Astrocyte (in vitro differentiated cells and primary cell): Measurements from ENCODE around the gene GYS1.

Source experiments
- CTCF ChIP-seq: IDR thresholded peaks from 2 replicates; pipeline ENCODE4 v1.5.1; 2011; ENCODE audit warnings: low read depth, mild to moderate bottlenecking, inconsistent platforms, low read length, moderate library complexity; ENCODE audit not compliant: insufficient read depth
- EZH2 ChIP-seq: IDR thresholded peaks from 2 replicates; pipeline ENCODE4 v1.6.1; 2012; ENCODE audit warnings: mild to moderate bottlenecking, low read length, inconsistent platforms; ENCODE audit not compliant: insufficient read depth

GRCh38 chr19:48926909-48927308, 66.2 kb downstream of the GYS1 start:
- TF ChIP-seq CTCF = no peak
- TF ChIP-seq EZH2 = no peak
